ENCODE measurements around the gene SYT9.

SYT9 gene

DNA sequence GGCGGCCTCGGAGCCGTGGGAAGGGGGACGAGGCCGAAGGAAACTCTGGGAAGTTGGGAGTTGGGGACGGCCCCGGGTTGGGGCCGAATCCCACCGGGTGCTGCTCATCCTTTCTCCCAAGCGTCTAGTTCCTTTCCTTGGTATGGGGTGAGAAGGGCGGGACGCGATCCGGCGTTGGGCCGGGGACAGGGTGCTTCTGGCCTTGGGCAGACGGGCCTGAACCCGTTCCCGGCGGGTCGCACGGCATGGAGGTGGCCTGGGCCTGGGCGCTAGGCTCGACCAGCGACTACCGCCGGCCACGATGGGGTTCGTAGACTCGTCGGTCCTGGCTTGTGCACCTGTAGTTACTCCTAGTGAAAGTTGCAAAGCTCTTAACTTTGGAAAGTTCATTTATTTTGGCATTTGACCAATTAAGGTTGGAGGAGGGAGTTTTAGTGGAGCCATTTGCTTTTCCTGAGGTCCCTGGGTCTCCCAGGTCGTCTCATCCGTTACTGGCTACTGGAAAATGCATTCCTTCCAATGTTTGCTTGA, 1.0 kb downstream of the SYT9 start:
- Histone ChIP-seq H3K36me3 (ENCODE audit: control insufficient read depth in 2 of 2, insufficient read depth in 1 of 2, low read length in 2 of 2) (no peaks in the 10 kb centered on the region), H3K9me3 (ENCODE audit: control insufficient read depth, insufficient read depth, low read depth, low read length) (no peaks in the 10 kb centered on the region), H3K4me1 (ENCODE audit: control insufficient read depth, insufficient read depth, low read length) (0 out of 2 replicates have a peak, but pooled peaks cover 3% of the 10 kb centered on the region), H3K27ac (ENCODE audit: extremely low read depth, low read depth, low read length) (peak overlapping the region; percentile 55; the same call in 1 of the 2 replicates), H3K4me3 (ENCODE audit: low read depth, low read length) (peak overlapping the region; percentile 89)
- CTCF ChIA-PET = interaction anchor here (0.6 kb wide), 1 partner anchor 153 kb away, joined by 4 read pairs; no protein-coding TSS in a partner anchor
- POLR2A ChIA-PET = no interaction called here
- TF ChIP-seq, protein P1, sequence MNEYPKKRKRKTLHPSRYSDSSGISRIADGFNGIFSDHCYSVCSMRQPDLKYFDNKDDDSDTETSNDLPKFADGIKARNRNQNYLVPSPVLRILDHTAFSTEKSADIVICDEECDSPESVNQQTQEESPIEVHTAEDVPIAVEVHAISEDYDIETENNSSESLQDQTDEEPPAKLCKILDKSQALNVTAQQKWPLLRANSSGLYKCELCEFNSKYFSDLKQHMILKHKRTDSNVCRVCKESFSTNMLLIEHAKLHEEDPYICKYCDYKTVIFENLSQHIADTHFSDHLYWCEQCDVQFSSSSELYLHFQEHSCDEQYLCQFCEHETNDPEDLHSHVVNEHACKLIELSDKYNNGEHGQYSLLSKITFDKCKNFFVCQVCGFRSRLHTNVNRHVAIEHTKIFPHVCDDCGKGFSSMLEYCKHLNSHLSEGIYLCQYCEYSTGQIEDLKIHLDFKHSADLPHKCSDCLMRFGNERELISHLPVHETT (tag by site-specific recombination; IDR thresholded peaks at IDR 0.05) = 0 out of 2 replicates have a peak, but pooled peaks have one; percentile 18
- no peak for TF ChIP-seq ZNF366 (tag by site-specific recombination; conservative IDR thresholded peaks at IDR 0.05)
- TF ChIP-seq KLF16 (tag by site-specific recombination; IDR thresholded peaks at IDR 0.05) = peak; percentile 2; the same call in 1 of the 2 replicates
- peak; percentile 40 for TF ChIP-seq ZBTB20 (tag by site-specific recombination; IDR thresholded peaks at IDR 0.05)
- TF ChIP-seq, protein P2, sequence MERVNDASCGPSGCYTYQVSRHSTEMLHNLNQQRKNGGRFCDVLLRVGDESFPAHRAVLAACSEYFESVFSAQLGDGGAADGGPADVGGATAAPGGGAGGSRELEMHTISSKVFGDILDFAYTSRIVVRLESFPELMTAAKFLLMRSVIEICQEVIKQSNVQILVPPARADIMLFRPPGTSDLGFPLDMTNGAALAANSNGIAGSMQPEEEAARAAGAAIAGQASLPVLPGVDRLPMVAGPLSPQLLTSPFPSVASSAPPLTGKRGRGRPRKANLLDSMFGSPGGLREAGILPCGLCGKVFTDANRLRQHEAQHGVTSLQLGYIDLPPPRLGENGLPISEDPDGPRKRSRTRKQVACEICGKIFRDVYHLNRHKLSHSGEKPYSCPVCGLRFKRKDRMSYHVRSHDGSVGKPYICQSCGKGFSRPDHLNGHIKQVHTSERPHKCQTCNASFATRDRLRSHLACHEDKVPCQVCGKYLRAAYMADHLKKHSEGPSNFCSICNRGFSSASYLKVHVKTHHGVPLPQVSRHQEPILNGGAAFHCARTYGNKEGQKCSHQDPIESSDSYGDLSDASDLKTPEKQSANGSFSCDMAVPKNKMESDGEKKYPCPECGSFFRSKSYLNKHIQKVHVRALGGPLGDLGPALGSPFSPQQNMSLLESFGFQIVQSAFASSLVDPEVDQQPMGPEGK (tag by site-specific recombination; IDR thresholded peaks at IDR 0.05) = no peak
- peak; percentile 59; the same call in 1 of the 2 replicates for TF ChIP-seq PRDM1 (tag by site-specific recombination; IDR thresholded peaks at IDR 0.05)
- TF ChIP-seq ZNF10 (tag by site-specific recombination; IDR thresholded peaks at IDR 0.05) = no peak
- peak; percentile 21; the same call in 1 of the 2 replicates for TF ChIP-seq ZNF777 (tag by site-specific recombination; IDR thresholded peaks at IDR 0.05; ENCODE audit: borderline replicate concordance)
- no peak for TF ChIP-seq ZNF791 (tag by site-specific recombination; IDR thresholded peaks at IDR 0.05)

DNA sequence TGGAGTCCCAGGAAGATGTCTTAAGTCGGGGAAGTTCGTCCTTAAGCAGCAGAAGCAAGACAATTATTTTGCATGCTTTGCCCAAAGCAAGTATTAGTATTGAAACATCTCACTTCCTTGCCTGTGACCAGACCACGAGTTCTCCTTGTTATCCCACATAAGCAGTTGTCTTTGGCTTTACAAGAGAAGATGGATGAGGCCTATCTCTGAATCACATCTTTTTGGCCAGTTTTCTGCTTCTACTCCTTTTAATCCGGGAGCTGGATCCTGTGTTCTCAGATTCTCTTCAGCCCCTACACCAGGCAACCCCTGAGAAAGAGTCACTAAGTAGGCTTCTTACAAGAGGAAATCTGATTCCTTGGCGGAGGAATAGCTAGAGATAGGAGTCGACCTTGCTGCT, 2.1 kb downstream of the SYT9 start:
- H3K36me3 ChIP-seq (ENCODE audit: control insufficient read depth in 2 of 2, insufficient read depth in 1 of 2, low read length in 2 of 2) = no peaks in the 10 kb centered on the region
- POLR2A ChIA-PET = no interaction called here
- CTCF ChIA-PET = no interaction called here
- H3K9me3 ChIP-seq (ENCODE audit: control insufficient read depth, insufficient read depth, low read depth, low read length) = no peaks in the 10 kb centered on the region
- H3K27ac ChIP-seq (ENCODE audit: extremely low read depth, low read depth, low read length) = no peak overlapping the region
- H3K4me3 ChIP-seq (ENCODE audit: low read depth, low read length) = no peak overlapping the region
- 0 out of 2 replicates have a peak, but pooled peaks cover 4% of the 10 kb centered on the region for H3K4me1 ChIP-seq (ENCODE audit: control insufficient read depth, insufficient read depth, low read length)
- TF ChIP-seq ZBTB20 (tag by site-specific recombination; IDR thresholded peaks at IDR 0.05) (peak; percentile 28; the same call in 1 of the 2 replicates), ZNF785 (tag by site-specific recombination; IDR thresholded peaks at IDR 0.05) (no peak)

DNA sequence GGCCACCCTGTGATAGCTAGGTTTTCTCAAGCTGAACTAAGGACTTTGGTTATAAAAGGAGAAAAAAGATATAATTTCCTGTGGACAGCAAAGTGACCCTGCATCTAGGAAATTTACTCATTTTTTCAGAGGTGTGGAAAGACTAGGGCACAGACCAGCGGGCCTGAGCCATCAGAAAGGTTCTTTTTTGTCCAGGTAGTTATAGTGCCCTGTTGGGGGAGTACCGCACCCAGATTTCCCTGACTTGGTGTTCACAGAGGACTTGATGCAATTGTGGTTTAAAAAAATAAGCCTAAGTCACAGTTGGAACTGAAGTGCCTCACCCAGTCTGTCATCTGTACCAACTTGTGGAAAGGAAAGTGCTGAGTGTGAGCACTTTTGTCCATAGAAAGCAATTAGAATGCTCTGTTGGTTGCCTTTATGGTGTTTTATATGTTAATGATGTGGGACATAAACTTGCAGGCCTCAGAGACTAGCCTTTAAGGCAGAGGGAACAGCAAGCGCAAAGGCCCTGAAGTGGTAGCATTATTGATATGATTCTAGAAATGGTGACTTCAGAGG, 3.1 kb downstream of the SYT9 start:
- Histone ChIP-seq H3K27ac (ENCODE audit: extremely low read depth, low read depth, low read length) (no peak overlapping the region), H3K36me3 (ENCODE audit: control insufficient read depth in 2 of 2, insufficient read depth in 1 of 2, low read length in 2 of 2) (no peaks in the 10 kb centered on the region), H3K9me3 (ENCODE audit: control insufficient read depth, insufficient read depth, low read depth, low read length) (no peaks in the 10 kb centered on the region), H3K4me1 (ENCODE audit: control insufficient read depth, insufficient read depth, low read length) (0 out of 2 replicates have a peak, but pooled peaks cover 4% of the 10 kb centered on the region), H3K4me3 (ENCODE audit: low read depth, low read length) (no peak overlapping the region)
- POLR2A ChIA-PET = no interaction called here
- CTCF ChIA-PET = interaction anchor here (0.8 kb wide), 1 partner anchor 411 kb away, joined by 3 read pairs; no protein-coding TSS in a partner anchor
- TF ChIP-seq, protein P3, sequence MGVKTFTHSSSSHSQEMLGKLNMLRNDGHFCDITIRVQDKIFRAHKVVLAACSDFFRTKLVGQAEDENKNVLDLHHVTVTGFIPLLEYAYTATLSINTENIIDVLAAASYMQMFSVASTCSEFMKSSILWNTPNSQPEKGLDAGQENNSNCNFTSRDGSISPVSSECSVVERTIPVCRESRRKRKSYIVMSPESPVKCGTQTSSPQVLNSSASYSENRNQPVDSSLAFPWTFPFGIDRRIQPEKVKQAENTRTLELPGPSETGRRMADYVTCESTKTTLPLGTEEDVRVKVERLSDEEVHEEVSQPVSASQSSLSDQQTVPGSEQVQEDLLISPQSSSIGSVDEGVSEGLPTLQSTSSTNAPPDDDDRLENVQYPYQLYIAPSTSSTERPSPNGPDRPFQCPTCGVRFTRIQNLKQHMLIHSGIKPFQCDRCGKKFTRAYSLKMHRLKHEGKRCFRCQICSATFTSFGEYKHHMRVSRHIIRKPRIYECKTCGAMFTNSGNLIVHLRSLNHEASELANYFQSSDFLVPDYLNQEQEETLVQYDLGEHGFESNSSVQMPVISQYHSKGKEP (tag by site-specific recombination; IDR thresholded peaks at IDR 0.05) = 0 out of 2 replicates have a peak, but pooled peaks have one; percentile 13
- peak; percentile 88 for TF ChIP-seq FEZF1 (tag by site-specific recombination; IDR thresholded peaks at IDR 0.05)
- TF ChIP-seq, protein P4, sequence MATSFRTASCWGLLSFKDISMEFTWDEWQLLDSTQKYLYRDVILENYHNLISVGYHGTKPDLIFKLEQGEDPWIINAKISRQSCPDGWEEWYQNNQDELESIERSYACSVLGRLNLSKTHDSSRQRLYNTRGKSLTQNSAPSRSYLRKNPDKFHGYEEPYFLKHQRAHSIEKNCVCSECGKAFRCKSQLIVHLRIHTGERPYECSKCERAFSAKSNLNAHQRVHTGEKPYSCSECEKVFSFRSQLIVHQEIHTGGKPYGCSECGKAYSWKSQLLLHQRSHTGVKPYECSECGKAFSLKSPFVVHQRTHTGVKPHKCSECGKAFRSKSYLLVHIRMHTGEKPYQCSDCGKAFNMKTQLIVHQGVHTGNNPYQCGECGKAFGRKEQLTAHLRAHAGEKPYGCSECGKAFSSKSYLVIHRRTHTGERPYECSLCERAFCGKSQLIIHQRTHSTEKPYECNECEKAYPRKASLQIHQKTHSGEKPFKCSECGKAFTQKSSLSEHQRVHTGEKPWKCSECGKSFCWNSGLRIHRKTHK (tag by site-specific recombination; IDR thresholded peaks at IDR 0.05) = no peak
